Activated CD8-positive, alpha-beta memory T cell treated with anti-CD3 and anti-CD28 coated beads, Interleukin-2, amount 10 ng/mL, durations not matched to agents 7 days and 5 days (primary cell): ENCODE measurements around the gene TEAD3. TPM values are rescaled to one million over a fixed set of nuclear protein-coding genes. Genes with fewer than 3 reads are reported as not detected.

Experiments
- ATAC-seq: fragments of 150-1000 bp; cut with Tn5 transposase; one replicate; pipeline ENCODE4 v1.10.0; 2021; ENCODE audit warnings: moderate library complexity
- CTCF ChIA-PET: fragments of 350-600 bp; sonication (Branson Sonifier 250); formaldehyde crosslinking; loops from one replicate; lab custom pipeline; 2021; ENCODE audit warnings: antibody characterized with exemption; lab: Charles Lee
- DNase-seq: peaks from one replicate; pipeline ENCODE4 v3.0.0-alpha.2; 2020
- H3K27ac Mint-ChIP-seq: one replicate; pipeline ENCODE4 v1.8.0; 2021; ENCODE audit warnings: mild to moderate bottlenecking, mixed read lengths
- H3K27me3 Mint-ChIP-seq: one replicate; pipeline ENCODE4 v1.8.0; 2021; ENCODE audit warnings: mixed read lengths
- H3K36me3 Mint-ChIP-seq: one replicate; pipeline ENCODE4 v1.8.0; 2021; ENCODE audit warnings: mild to moderate bottlenecking, mixed read lengths
- H3K4me1 Mint-ChIP-seq: one replicate; pipeline ENCODE4 v1.8.0; 2021; ENCODE audit warnings: mixed read lengths
- H3K4me3 Mint-ChIP-seq: one replicate; pipeline ENCODE4 v1.8.0; 2021; ENCODE audit warnings: mild to moderate bottlenecking, moderate library complexity, mixed read lengths
- H3K9me3 Mint-ChIP-seq: one replicate; pipeline ENCODE4 v1.8.0; 2022; ENCODE audit warnings: low read depth, mixed read lengths
- microRNA-seq: library from miRNA; unstranded; fragments of <30 nt; microRNA quantifications from one replicate; pipeline ENCODE4 v1.2.0, GENCODE V29; 2022
- total RNA-seq, 2 experiments: library from RNA; stranded (reverse); gene quantifications; one replicate each; pipeline ENCODE4 v1.2.3, GENCODE V29; 2021

The TEAD3 gene
- total RNA-seq, 2 experiments from 2014 or later, result 0.16 TPM; not detected in 1

DNA sequence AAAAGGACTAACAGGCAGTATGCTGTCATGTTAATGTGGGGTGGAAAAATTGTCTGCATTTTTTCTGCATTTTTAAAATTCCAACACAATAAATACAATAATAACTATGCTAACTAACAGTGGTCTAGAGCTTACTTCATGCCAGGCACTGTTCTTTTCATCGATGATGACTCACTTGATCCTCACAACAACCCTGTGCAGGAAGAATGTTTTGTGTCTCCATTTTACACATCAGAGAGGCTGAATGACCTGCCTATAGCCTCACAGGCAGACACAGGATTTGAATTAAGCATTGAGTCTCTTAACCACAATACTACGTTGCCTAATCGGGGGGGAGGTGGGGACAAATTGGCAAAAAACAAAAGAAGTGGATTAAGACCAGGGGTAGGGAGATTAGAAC lies 71.6 kb downstream of the TEAD3 start:
- Mint-ChIP-seq H3K9me3 (peaks cover 16% of the 10 kb centered on the region), H3K27me3 (no peaks in the 10 kb centered on the region), H3K4me1 (peaks cover 3% of the 10 kb centered on the region), H3K27ac (no peak overlapping the region), H3K4me3 (no peak overlapping the region), H3K36me3 (peaks cover 29% of the 10 kb centered on the region)
- DNase-seq, result no peak
- CTCF ChIA-PET, result no interaction called here
- no peak for ATAC-seq

Small RNAs within 50 kb of the gene (microRNA-seq; reads per million reads assigned to microRNA genes)
- 3.0 reads per million for gene MIR7111

Other genes with a start within 250 kb of the TEAD3 start
- gene ZNF76, start 237.3 kb downstream of the TEAD3 start, total RNA-seq, result 10 to 100 TPM; 55.0 to 61.8 TPM
- gene DEF6, start 199.3 kb downstream of the TEAD3 start, total RNA-seq, result 100 to 1,000 TPM; 153 to 194 TPM
- 10 to 100 TPM; 16.4 to 18.8 TPM for gene PPARD, start 154.5 kb downstream of the TEAD3 start, total RNA-seq
- 10 to 100 TPM; 15.4 to 16.0 TPM for gene FANCE, start 44.7 kb downstream of the TEAD3 start, total RNA-seq
- 1,000 to 10,000 TPM; 1,163 to 1,382 TPM for gene RPL10A, start 28.7 kb downstream of the TEAD3 start, total RNA-seq
- not detected for gene TULP1, start 15.8 kb upstream of the TEAD3 start, total RNA-seq
- gene FKBP5, start 191.8 kb upstream of the TEAD3 start, total RNA-seq, result 10 to 100 TPM; 53.8 to 70.6 TPM
- gene ARMC12, start 240.0 kb upstream of the TEAD3 start, total RNA-seq, result under 1 TPM; 0.45 to 0.96 TPM